Measurements from ENCODE around the gene SLC30A7. TPM values are rescaled to one million over a fixed set of nuclear protein-coding genes. Genes with fewer than 3 reads are reported as not detected.

Gene SLC30A7
- total and polyA plus RNA-seq, 2 of the 13 experiments (the other 11 are each of a cell fraction or from before 2014, with no cell fraction given): 8.3 to 40.8 TPM

DNA sequence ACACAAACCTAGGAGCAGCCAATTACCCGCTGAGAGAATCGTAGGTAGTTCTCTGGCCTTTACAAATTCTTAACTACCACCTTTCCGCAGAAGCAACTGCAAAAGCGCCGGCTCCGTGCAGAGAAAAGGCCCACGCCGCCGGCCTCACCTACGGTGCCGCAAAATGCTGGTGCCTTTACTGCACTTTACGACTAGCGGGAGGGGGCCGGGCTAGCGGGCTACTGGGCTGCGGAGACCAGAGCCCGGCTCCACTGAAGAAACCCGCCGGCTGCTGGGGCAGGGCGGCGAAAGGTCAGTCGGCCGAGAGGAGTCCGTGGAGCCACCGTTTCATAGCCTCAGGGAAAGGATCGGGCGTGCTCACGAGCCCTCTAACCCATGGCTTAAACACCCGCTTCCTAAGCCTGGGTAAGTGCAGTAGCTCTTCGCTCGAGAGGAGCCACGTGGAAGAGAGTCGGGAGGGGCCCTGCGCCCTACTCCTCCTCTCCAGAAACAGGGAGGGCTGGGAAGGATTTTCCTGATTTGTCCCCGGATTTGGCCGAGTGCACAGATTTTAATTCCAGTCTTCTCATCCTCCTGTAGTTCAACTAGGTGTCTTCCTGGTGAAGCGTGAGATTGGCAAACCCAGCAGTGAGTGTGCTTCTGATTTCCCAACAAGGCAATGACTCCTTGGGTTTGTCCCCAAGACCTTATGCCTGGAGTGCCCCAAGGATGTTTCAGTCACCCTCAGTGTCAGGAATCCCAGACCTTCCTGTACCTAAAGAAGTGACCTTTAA is 130.0 kb downstream of the SLC30A7 start, which contains the start of gene DPH5 (continued):
- TF ChIP-seq EEA1 (CRISPR knock-in tag; IDR thresholded peaks at IDR 0.05; ENCODE audit: borderline replicate concordance) (no peak), JUNB (CRISPR knock-in tag; IDR thresholded peaks at IDR 0.05; ENCODE audit: borderline replicate concordance) (no peak), KLF11 (CRISPR knock-in tag; IDR thresholded peaks at IDR 0.05) (peak; percentile 74; the same call in 1 of the 2 replicates), SAFB2 (CRISPR knock-in tag; IDR thresholded peaks at IDR 0.05; ENCODE audit: borderline replicate concordance, low read depth) (no peak), MED13 (CRISPR knock-in tag; IDR thresholded peaks at IDR 0.05) (no peak), DMAP1 (CRISPR knock-in tag; IDR thresholded peaks at IDR 0.05) (peak; percentile 98; the same call in 1 of the 2 replicates), HNRNPH1 (optimal IDR thresholded peaks at IDR 0.05; ENCODE audit: low read depth, low read length) (no peak), ZNF12 (CRISPR knock-in tag; IDR thresholded peaks at IDR 0.05) (no peak), ARNTL (CRISPR knock-in tag; IDR thresholded peaks at IDR 0.05) (no peak), ZNF44 (CRISPR knock-in tag; IDR thresholded peaks at IDR 0.05) (no peak), NFE2L2 (IDR thresholded peaks at IDR 0.05; ENCODE audit: low read length) (no peak), KDM1A (CRISPR knock-in tag; IDR thresholded peaks at IDR 0.05) (0 out of 2 replicates have a peak, but pooled peaks have one; percentile 20), ZNF335 (CRISPR knock-in tag; IDR thresholded peaks at IDR 0.05) (peak; percentile 77; the same call in 1 of the 2 replicates), MXI1 (IDR thresholded peaks at IDR 0.05; ENCODE audit: borderline replicate concordance, low read depth, low read length) (peak; percentile 80; the same call in 1 of the 3 replicates), RCOR2 (CRISPR knock-in tag; IDR thresholded peaks at IDR 0.05) (no peak)
- TF ChIP-seq, protein P1, sequence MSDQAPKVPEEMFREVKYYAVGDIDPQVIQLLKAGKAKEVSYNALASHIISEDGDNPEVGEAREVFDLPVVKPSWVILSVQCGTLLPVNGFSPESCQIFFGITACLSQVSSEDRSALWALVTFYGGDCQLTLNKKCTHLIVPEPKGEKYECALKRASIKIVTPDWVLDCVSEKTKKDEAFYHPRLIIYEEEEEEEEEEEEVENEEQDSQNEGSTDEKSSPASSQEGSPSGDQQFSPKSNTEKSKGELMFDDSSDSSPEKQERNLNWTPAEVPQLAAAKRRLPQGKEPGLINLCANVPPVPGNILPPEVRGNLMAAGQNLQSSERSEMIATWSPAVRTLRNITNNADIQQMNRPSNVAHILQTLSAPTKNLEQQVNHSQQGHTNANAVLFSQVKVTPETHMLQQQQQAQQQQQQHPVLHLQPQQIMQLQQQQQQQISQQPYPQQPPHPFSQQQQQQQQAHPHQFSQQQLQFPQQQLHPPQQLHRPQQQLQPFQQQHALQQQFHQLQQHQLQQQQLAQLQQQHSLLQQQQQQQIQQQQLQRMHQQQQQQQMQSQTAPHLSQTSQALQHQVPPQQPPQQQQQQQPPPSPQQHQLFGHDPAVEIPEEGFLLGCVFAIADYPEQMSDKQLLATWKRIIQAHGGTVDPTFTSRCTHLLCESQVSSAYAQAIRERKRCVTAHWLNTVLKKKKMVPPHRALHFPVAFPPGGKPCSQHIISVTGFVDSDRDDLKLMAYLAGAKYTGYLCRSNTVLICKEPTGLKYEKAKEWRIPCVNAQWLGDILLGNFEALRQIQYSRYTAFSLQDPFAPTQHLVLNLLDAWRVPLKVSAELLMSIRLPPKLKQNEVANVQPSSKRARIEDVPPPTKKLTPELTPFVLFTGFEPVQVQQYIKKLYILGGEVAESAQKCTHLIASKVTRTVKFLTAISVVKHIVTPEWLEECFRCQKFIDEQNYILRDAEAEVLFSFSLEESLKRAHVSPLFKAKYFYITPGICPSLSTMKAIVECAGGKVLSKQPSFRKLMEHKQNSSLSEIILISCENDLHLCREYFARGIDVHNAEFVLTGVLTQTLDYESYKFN (CRISPR knock-in tag; conservative IDR thresholded peaks at IDR 0.05): no peak; the same call in 1 of the 2 replicates
- TF ChIP-seq, protein P2, sequence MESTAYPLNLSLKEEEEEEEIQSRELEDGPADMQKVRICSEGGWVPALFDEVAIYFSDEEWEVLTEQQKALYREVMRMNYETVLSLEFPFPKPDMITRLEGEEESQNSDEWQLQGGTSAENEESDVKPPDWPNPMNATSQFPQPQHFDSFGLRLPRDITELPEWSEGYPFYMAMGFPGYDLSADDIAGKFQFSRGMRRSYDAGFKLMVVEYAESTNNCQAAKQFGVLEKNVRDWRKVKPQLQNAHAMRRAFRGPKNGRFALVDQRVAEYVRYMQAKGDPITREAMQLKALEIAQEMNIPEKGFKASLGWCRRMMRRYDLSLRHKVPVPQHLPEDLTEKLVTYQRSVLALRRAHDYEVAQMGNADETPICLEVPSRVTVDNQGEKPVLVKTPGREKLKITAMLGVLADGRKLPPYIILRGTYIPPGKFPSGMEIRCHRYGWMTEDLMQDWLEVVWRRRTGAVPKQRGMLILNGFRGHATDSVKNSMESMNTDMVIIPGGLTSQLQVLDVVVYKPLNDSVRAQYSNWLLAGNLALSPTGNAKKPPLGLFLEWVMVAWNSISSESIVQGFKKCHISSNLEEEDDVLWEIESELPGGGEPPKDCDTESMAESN (CRISPR knock-in tag; conservative IDR thresholded peaks at IDR 0.05): no peak
- TF ChIP-seq, protein P3, sequence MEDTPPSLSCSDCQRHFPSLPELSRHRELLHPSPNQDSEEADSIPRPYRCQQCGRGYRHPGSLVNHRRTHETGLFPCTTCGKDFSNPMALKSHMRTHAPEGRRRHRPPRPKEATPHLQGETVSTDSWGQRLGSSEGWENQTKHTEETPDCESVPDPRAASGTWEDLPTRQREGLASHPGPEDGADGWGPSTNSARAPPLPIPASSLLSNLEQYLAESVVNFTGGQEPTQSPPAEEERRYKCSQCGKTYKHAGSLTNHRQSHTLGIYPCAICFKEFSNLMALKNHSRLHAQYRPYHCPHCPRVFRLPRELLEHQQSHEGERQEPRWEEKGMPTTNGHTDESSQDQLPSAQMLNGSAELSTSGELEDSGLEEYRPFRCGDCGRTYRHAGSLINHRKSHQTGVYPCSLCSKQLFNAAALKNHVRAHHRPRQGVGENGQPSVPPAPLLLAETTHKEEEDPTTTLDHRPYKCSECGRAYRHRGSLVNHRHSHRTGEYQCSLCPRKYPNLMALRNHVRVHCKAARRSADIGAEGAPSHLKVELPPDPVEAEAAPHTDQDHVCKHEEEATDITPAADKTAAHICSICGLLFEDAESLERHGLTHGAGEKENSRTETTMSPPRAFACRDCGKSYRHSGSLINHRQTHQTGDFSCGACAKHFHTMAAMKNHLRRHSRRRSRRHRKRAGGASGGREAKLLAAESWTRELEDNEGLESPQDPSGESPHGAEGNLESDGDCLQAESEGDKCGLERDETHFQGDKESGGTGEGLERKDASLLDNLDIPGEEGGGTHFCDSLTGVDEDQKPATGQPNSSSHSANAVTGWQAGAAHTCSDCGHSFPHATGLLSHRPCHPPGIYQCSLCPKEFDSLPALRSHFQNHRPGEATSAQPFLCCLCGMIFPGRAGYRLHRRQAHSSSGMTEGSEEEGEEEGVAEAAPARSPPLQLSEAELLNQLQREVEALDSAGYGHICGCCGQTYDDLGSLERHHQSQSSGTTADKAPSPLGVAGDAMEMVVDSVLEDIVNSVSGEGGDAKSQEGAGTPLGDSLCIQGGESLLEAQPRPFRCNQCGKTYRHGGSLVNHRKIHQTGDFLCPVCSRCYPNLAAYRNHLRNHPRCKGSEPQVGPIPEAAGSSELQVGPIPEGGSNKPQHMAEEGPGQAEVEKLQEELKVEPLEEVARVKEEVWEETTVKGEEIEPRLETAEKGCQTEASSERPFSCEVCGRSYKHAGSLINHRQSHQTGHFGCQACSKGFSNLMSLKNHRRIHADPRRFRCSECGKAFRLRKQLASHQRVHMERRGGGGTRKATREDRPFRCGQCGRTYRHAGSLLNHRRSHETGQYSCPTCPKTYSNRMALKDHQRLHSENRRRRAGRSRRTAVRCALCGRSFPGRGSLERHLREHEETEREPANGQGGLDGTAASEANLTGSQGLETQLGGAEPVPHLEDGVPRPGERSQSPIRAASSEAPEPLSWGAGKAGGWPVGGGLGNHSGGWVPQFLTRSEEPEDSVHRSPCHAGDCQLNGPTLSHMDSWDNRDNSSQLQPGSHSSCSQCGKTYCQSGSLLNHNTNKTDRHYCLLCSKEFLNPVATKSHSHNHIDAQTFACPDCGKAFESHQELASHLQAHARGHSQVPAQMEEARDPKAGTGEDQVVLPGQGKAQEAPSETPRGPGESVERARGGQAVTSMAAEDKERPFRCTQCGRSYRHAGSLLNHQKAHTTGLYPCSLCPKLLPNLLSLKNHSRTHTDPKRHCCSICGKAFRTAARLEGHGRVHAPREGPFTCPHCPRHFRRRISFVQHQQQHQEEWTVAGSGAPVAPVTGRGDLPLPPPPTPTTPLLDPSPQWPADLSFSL (CRISPR knock-in tag; IDR thresholded peaks at IDR 0.05): no peak
